GM19324 (cell line): ENCODE measurements around the gene NSRP1.
"Not testable (repeated sequence)": the region's sequence is repeated elsewhere in the genome, so short reads cannot be mapped to it uniquely, and the experiment has no call there.

ENCODE experiments used
- ATAC-seq: cut with Tn5 transposase; IDR thresholded peaks from one replicate; pipeline ENCODE4 v1.9.1; 2021; ENCODE audit warnings: mild to moderate bottlenecking, moderate library complexity; ENCODE audit not compliant: unreplicated experiment, low FRiP score

NSRP1 gene

GRCh38 chr17:30173649-30174048 is 57.0 kb downstream of the NSRP1 start:
- peak; percentile 71 for ATAC-seq

- no peak for ATAC-seq
Measured at GRCh38 chr17:30174556-30174955, 57.9 kb downstream of the NSRP1 start.

GRCh38 chr17:30176855-30177254 is 60.2 kb downstream of the NSRP1 start:
- ATAC-seq, result no peak

- ATAC-seq, result no peak
Measured at GRCh38 chr17:30186761-30187160, 70.1 kb downstream of the NSRP1 start.

- no peak for ATAC-seq
Measured at GRCh38 chr17:30187573-30187972, 71.0 kb downstream of the NSRP1 start.

- no peak for ATAC-seq
Measured at GRCh38 chr17:30188211-30188939, 71.8 kb downstream of the NSRP1 start.

GRCh38 chr17:30191072-30191471 is 74.5 kb downstream of the NSRP1 start:
- ATAC-seq, result no peak

- ATAC-seq, result no peak
Measured at GRCh38 chr17:30196504-30196903, 79.9 kb downstream of the NSRP1 start.

GRCh38 chr17:30197416-30197815 is 80.8 kb downstream of the NSRP1 start:
- ATAC-seq, result no peak

GRCh38 chr17:30199600-30199999 is 83.0 kb downstream of the NSRP1 start:
- no peak for ATAC-seq

- ATAC-seq, result no peak
Measured at GRCh38 chr17:30200106-30200505, 83.5 kb downstream of the NSRP1 start.

GRCh38 chr17:30200656-30201055 is 84.0 kb downstream of the NSRP1 start:
- ATAC-seq, result not testable (repeated sequence)

GRCh38 chr17:30203471-30203981 is 86.9 kb downstream of the NSRP1 start:
- no peak for ATAC-seq

GRCh38 chr17:30207655-30208054 is 91.0 kb downstream of the NSRP1 start:
- no peak for ATAC-seq

- no peak for ATAC-seq
Measured at GRCh38 chr17:30208214-30208613, 91.6 kb downstream of the NSRP1 start.

GRCh38 chr17:30209930-30210329 is 93.3 kb downstream of the NSRP1 start:
- no peak for ATAC-seq

- ATAC-seq, result no peak
Measured at GRCh38 chr17:30210366-30210765, 93.8 kb downstream of the NSRP1 start.

- ATAC-seq, result no peak
Measured at GRCh38 chr17:30210901-30211300, 94.3 kb downstream of the NSRP1 start.

- no peak for ATAC-seq
Measured at GRCh38 chr17:30211371-30211770, 94.8 kb downstream of the NSRP1 start.

- no peak for ATAC-seq
Measured at GRCh38 chr17:30212750-30213149, 96.1 kb downstream of the NSRP1 start.

- ATAC-seq, result no peak
Measured at GRCh38 chr17:30217054-30217453, 100.4 kb downstream of the NSRP1 start.

GRCh38 chr17:30217746-30218245 is 101.2 kb downstream of the NSRP1 start:
- no peak for ATAC-seq
